NCI-H2107 (cell line): ENCODE measurements around the gene SLC35F4.
"Not testable (repeated sequence)": the region's sequence is repeated elsewhere in the genome, so short reads cannot be mapped to it uniquely, and the experiment has no call there.

ENCODE experiments used
- DNase-seq: peaks from one replicate; lab custom pipeline; 2025; lab: John Stamatoyannopoulos, UW

Gene SLC35F4

DNA sequence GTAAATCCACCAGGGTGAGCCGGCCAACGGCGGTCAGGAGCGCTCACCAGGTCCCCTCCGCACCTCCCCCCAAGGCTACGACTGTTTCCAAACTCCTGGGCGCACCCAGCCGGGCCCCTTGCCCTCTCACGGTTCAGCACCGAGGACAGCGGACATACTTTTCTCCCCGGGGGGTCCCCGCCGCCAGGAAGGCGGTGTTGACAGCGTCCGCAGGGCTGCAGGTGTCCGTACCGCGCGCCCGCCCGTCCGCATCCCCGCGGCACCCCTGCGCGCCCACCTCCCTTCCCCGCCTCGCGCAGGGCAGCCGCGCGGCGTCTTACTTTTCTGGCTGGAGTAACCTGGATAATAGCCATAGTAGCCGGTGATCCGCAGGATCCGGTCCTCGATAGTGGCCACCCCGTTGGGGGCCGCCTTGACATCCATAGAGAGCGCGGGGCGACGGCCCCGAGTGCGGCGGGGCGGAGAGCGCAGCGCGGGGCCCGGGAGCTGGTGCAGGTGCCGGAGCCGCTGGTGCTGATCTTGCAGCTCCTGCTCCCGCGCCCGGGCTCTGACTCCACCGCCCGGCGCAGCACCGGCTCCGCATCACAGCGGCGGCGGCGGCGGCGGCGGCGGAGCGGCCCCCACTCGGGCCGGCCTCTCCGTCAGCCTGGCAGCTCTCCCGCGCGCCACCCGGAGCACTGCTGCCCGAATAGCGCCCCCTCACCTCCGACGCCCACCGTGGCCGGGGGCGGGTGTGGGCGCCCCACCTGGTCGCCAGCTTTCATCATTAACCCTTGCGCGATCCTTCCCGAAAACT lies at the start of gene SLC35F4:
SLC35F4 (minus strand) TSS at position 690 of the 796 bp plus-strand sequence.
- peak; percentile 26 for DNase-seq

DNA sequence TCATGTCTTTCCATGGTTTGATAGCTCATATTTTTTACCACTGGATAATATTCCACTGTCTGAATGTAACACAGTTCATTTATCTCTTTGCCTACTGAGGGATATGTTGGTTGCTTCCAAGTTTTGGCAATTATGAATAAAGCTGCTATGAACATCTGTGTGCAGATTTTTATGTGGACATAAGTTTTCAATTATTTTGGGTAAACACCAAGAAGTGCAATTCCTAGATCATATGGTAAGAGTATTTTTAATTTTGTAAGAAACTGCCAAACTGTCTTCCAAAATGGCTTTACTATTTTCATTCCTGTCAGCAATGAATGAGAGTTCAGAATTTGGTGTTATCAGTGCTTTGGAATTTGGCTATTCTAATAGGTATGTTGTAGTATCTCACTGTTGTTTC lies 43.7 kb upstream of the SLC35F4 start:
- no peak for DNase-seq

DNA sequence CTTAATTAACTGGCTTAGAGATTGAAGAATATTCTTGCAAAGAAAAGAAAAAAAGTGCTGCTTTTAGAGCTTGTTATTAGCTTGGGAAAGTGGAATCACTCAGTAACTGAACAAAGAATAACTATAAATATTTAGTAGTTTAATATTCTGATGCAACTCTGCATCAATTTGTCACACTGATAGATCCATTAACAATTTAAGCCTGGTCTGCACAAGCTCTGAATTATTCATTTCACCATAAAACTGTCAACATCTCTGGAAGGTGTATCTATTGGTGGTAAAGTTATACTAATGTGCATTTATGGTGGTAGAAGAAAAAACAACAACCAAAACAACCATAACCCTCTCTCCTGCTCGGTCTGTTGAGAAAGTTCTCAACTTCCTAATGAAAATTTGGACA lies 38.1 kb upstream of the SLC35F4 start:
- no peak for DNase-seq

DNA sequence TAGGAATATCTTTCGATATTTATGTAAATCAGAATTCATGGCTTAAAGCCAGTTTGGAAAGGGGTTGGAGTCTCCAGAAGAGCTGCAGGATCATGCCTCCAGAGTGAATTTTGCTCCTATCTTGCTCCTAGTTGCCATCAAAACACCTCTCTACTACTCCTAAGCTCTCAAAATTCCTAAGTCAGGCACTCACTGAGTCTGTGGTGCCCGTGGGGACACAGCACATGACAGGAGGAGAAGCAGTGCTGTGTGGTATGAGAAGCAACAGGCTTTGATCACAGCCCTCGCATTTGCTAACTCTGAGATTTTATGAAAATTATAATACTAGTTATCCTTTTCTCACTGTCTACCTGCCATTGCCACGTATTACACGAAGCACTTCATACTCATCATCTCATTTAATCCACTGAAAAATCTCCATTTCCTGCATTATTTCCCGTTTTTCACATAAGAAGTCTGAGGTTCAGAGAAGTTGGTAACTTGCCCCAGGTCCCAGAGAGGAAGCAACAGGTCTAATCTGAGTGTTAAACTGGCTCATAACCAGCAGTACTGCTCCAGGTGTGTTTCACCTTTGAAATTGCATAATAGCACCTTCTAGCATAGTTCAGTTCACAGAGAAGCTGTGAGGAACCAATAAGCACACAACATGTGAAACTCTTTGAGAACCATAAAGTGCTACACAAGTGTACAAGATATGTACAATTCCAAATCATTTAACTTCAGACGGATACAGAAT lies 33.1 kb upstream of the SLC35F4 start:
- DNase-seq: no peak

- DNase-seq: no peak
These were observed 31.4 kb upstream of the SLC35F4 start for GRCh38 chr14:57897144-57897748.

DNA sequence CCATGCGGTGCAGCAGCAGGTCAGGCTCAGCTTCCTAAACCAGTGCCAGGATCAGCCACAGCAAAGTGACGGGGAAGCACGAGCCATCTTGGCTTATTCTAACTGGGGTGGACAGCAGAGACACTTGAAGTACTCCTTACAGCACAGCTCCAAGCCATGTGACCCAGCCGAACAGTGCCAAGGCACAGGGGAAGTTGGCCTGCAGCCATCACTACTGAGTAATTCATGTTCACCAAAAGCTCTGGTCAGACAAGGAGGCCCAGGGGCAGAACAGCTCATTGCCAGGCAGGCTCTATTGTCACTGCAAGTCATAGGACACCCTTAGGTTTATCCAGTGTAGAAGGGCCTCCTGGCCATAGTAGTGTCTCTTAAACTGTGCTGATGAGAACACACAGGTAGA lies 23.4 kb upstream of the SLC35F4 start:
- no peak for DNase-seq

GRCh38 chr14:57884175-57884574 lies 18.3 kb upstream of the SLC35F4 start:
- no peak for DNase-seq

- DNase-seq: no peak
These were observed 17.2 kb upstream of the SLC35F4 start for GRCh38 chr14:57883061-57883460.

DNA sequence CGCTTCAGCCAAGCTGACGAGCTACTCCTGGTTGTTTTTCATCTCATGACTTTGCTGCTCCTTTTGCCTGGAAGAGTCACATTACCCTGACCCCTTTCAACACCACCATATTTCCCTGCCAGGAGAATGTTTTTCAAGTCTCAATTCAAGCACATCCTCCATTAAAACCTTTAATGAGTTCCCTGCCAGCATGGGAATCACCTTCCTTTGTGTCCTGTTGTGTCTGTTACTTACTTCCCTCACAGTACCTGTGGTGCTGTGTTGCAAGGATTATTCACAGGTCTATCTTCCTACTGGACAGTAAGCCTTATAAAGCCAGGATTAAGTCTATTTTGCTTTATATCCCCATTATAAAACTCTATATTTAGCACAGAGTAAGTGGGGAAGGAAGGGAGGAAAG lies 13.6 kb upstream of the SLC35F4 start:
- DNase-seq: no peak

DNA sequence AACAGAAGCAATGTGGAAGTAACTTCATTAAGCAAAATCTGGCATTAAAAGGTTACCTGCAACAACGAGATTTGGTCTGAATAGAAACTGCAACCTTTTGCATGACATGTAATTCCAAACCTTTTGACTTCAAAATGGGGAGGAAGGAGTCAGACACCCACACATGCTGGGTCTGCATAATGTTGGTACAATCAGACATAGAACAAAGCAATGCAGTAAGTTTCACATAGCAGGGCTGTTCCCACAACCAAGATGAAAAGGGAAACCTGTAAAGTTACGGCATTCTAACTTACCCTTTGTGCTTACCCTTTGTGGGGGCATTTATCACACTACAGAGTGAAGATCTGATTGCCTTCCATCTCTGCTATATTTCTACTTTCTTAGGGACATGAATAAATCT lies 10.1 kb upstream of the SLC35F4 start:
- no peak for DNase-seq

DNA sequence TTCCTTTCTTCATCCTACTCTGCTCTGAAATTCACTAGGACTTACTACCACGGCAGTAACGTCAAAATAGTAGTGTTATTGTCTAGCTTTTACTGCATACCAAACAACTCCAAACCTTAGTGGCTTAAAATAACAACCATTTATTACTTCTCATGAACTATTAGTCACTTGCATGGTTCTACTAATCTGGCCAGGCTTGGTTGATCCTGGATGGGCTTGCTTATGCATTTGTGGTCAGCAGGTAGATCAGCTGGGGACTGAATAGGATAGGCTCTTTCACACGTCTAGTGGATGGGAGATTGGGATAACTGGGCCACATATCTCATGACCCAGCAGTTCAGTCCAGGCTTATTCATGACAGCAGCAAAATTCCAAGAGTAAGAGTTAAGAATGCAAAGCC lies 9.4 kb upstream of the SLC35F4 start:
- no peak for DNase-seq

- no peak for DNase-seq
These were observed 5.7 kb upstream of the SLC35F4 start for GRCh38 chr14:57871459-57872080.

DNA sequence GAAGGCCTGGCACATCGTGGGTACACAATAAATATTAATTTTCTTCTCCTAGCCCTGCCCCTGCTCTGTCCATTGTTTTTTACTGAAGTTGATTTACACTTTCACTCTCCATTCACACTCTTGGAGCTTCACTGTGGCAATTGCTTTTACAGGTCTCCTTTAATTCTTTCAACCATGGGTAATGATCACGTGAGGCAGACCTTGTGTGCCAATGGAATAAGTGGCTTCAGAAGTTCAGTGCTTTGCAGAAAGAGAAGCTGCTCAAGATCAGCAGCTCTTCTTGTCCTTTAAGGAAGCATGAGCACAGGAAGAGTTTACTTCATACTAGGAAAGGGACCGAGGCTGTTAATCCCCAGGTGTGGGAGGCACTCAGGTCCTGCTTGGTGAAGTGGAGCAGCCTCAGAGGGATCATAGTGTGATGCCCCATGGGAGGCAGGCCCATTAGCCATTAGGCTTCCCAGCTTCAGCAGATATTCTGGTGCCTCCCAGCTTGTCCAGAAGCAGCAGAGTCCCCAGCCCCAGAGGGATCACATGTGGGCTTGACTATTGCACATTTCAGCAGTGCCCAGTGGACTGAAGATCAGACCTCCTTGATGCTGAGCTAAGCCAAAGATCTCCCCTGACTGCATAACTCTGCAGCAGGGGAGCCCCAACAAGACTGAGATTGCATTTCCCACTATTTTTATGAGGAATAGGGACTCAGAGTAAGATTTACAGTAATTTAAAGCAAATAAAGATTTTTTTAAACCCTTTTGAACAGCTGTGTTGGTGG lies 5.0 kb upstream of the SLC35F4 start:
- DNase-seq: no peak

DNA sequence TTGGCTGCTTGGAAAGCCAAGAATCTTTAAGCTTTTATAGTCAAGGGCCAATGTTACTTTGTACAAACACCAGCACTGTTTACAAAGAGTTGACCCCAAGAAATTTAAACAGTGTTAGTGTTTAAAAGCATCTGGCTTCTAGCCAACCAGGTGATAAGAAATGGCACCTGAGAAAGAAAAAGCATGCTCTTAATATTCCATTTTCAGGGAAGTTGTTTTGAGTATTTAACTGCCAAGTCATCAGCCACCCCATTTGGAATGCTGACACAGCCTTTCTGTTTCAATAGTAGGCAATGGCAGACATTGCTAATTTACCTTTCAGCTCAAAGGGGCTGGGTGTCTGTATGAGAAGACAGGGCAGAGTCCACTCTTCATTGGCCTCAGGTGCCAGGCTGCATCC lies 3.7 kb upstream of the SLC35F4 start:
- DNase-seq: no peak

DNA sequence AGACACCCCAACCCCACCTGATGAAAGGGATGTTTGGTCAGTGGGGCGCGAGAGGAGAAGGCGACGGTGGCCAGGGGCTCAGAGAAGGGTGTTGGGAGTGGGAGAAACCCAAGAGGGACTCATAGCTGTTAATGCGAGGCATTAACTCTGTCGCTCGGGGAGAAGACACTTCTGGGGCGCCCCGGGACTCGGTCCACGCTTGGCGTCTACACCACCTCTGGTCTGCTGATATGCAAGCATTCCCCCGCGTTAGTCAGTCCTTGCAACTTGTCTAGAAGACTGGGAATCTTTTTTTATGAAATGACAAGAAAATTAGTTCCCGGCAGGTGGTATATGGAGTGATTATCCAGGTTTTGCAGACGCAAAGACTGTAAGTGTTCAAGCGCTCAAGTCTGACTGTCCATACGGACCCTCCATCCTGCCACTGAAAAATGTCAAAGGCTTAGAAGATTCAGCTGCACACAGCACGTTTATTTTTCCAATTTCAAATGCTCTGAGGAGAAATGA lies 360 bp upstream of the SLC35F4 start:
- no peak for DNase-seq

GRCh38 chr14:57865066-57865402 lies 858 bp downstream of the SLC35F4 start:
- DNase-seq: no peak

- DNase-seq: no peak
These were observed 1.2 kb downstream of the SLC35F4 start for GRCh38 chr14:57864659-57865058.

GRCh38 chr14:57863471-57863870 lies 2.4 kb downstream of the SLC35F4 start:
- no peak for DNase-seq

- DNase-seq: not testable (repeated sequence)
These were observed 10.2 kb downstream of the SLC35F4 start for GRCh38 chr14:57855666-57856065.

GRCh38 chr14:57854571-57854970 lies 11.3 kb downstream of the SLC35F4 start:
- no peak for DNase-seq

- DNase-seq: no peak
These were observed 14.5 kb downstream of the SLC35F4 start for GRCh38 chr14:57851354-57851753.

GRCh38 chr14:57848786-57849185 lies 17.1 kb downstream of the SLC35F4 start:
- no peak for DNase-seq
